ENCODE measurements around the gene NSD1.

DNA sequence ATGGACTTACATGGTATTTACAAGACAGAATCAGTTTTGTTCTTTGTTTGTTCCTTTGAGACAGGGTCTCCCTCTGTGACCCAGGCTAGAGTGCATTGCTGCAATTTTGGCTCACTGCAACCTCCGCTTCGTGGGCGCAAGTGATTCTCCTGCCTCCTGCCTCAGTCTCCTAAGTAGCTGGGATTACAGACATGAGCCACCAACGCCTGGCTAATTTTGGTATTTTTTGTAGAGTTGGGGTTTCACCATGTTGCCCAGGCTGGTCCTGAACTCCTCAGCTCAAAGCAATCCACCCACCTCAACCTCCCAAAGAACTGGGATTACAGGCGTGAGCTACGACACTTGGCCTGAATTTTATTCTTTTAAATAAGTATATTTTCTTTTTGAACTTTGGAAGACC lies 142.3 kb downstream of the NSD1 start:
- no peak for TF ChIP-seq EZH2 (IDR thresholded peaks at IDR 0.05; ENCODE audit: low read length, unreplicated experiment)
- TF ChIP-seq, protein P1, sequence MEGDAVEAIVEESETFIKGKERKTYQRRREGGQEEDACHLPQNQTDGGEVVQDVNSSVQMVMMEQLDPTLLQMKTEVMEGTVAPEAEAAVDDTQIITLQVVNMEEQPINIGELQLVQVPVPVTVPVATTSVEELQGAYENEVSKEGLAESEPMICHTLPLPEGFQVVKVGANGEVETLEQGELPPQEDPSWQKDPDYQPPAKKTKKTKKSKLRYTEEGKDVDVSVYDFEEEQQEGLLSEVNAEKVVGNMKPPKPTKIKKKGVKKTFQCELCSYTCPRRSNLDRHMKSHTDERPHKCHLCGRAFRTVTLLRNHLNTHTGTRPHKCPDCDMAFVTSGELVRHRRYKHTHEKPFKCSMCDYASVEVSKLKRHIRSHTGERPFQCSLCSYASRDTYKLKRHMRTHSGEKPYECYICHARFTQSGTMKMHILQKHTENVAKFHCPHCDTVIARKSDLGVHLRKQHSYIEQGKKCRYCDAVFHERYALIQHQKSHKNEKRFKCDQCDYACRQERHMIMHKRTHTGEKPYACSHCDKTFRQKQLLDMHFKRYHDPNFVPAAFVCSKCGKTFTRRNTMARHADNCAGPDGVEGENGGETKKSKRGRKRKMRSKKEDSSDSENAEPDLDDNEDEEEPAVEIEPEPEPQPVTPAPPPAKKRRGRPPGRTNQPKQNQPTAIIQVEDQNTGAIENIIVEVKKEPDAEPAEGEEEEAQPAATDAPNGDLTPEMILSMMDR (conservative IDR thresholded peaks at IDR 0.05; ENCODE audit: low read depth, low read length), result no peak
